ENCODE results near the gene SHBG. TPM values are rescaled to one million over a fixed set of nuclear protein-coding genes. Genes with fewer than 3 reads are reported as not detected.
A peak's percentile ranks its signal among the peaks of the same experiment; 100 is the strongest.

SHBG gene
- total RNA-seq, 2 experiments from 2014 or later: 0.53 TPM; not detected in 1

DNA sequence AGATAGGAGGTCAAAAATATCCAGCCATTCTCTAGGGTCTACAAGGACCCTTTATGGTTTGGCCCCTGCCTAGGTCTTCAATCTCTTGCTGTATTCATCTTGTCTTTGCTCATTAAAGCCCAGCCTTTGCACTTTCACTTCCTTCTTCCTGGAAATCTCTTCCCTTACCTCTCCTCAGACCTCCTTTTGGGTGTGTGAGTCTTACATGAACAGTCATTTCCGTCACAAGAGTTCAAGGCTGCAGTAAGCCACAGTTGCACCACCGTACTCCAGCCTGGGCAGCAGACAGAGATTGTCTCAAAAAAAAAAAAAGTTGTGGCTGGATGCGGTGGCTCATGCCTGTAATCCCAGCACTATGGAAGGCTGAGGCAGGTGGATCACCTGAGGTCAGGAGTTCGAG, 14.8 kb downstream of the SHBG start:
- no peaks in the 10 kb centered on the region for H3K36me3 ChIP-seq (ENCODE audit: insufficient read depth, low read length)
- H3K4me1 ChIP-seq (ENCODE audit: insufficient read depth, low read length, poor library complexity, severe bottlenecking): peaks cover 4% of the 10 kb centered on the region
- intact Hi-C loops (cut with micrococcal nuclease; ENCODE audit: unreplicated experiment): no loop called here
- no peaks in the 10 kb centered on the region for H3K79me2 ChIP-seq (ENCODE audit: insufficient read depth, low read depth, low read length)
- H3K9me3 ChIP-seq (ENCODE audit: low read length): no peaks in the 10 kb centered on the region
- POLR2A ChIA-PET: no interaction called here
- 0 out of 2 replicates have a peak overlapping the region, but pooled peaks have one; percentile 20 for H3K4me2 ChIP-seq (ENCODE audit: low read length)
- no peak overlapping the region for H2AFZ ChIP-seq (ENCODE audit: low read length)
- H3K4me3 ChIP-seq (ENCODE audit: low read depth, low read length, poor library complexity, severe bottlenecking): no peak overlapping the region
- no peaks in the 10 kb centered on the region for H4K20me1 ChIP-seq (ENCODE audit: insufficient read depth, low read length)
- TF ChIP-seq, protein P1, sequence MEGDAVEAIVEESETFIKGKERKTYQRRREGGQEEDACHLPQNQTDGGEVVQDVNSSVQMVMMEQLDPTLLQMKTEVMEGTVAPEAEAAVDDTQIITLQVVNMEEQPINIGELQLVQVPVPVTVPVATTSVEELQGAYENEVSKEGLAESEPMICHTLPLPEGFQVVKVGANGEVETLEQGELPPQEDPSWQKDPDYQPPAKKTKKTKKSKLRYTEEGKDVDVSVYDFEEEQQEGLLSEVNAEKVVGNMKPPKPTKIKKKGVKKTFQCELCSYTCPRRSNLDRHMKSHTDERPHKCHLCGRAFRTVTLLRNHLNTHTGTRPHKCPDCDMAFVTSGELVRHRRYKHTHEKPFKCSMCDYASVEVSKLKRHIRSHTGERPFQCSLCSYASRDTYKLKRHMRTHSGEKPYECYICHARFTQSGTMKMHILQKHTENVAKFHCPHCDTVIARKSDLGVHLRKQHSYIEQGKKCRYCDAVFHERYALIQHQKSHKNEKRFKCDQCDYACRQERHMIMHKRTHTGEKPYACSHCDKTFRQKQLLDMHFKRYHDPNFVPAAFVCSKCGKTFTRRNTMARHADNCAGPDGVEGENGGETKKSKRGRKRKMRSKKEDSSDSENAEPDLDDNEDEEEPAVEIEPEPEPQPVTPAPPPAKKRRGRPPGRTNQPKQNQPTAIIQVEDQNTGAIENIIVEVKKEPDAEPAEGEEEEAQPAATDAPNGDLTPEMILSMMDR (conservative IDR thresholded peaks at IDR 0.05; ENCODE audit: low read length): no peak
- no peak for TF ChIP-seq EZH2phosphoT487 (IDR thresholded peaks at IDR 0.05; ENCODE audit: borderline replicate concordance, low read depth, low read length)
- DNase-seq (ENCODE audit: low spot score): no peak
- H3K9me2 ChIP-seq (ENCODE audit: insufficient read depth, low read length): no peaks in the 10 kb centered on the region
- BruUV-seq (replicated peaks): no TSS peak
- H3K27ac ChIP-seq (ENCODE audit: low read depth, low read length, poor library complexity, severe bottlenecking): no peak overlapping the region
- CTCF ChIA-PET (ENCODE audit: unreplicated experiment): no interaction called here

DNA sequence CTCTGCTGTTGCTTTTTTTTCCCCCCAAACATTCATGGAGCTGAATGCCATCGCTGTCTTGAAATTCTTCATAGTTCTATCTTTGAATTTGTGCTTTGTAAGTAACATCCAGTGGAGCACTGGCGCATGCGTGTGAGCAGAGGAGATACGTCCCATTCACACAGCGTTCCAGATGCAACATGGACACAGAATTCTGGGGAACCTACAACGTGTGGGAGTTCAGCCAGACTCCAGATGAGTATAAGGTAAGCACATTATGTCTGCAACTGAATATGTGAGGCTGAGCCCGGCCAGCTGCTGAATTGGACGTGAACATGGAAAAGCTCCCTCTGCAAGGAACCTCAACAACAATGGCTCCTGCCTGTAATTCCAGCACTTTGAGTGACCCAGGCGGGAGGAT, 16.5 kb downstream of the SHBG start:
- POLR2A ChIA-PET: no interaction called here
- CTCF ChIA-PET (ENCODE audit: unreplicated experiment): no interaction called here
- no peak for DNase-seq (ENCODE audit: low spot score)

DNA sequence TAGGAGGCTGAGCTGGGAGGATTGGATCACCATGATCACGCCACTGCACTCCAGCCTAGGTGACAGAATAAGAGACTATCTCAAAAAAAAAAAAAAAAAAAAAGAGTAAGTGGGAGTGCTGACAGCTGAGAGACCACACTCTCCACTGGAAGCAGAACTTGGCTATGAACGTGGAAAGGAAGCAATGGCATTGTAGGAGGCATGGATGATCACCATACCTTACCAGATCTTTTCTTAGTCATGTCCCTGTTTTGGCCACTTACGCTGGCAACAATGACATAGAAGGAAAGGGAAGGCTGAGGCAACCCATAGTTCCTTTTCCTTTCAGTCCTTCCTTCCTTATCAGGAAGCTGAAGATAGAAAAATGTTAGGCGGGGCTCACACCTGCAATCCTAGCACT, 17.1 kb downstream of the SHBG start:
- Histone ChIP-seq H2AFZ (ENCODE audit: low read length) (no peak overlapping the region), H4K20me1 (ENCODE audit: insufficient read depth, low read length) (no peaks in the 10 kb centered on the region), H3K9me2 (ENCODE audit: insufficient read depth, low read length) (no peaks in the 10 kb centered on the region), H3K4me1 (ENCODE audit: insufficient read depth, low read length, poor library complexity, severe bottlenecking) (peaks cover 4% of the 10 kb centered on the region), H3K4me3 (ENCODE audit: low read depth, low read length, poor library complexity, severe bottlenecking) (no peak overlapping the region), H3K4me2 (ENCODE audit: low read length) (no peak overlapping the region), H3K27ac (ENCODE audit: low read depth, low read length, poor library complexity, severe bottlenecking) (no peak overlapping the region), H3K79me2 (ENCODE audit: insufficient read depth, low read depth, low read length) (no peaks in the 10 kb centered on the region), H3K9me3 (ENCODE audit: low read length) (no peaks in the 10 kb centered on the region), H3K36me3 (ENCODE audit: insufficient read depth, low read length) (no peaks in the 10 kb centered on the region)
- no peak for TF ChIP-seq EZH2phosphoT487 (IDR thresholded peaks at IDR 0.05; ENCODE audit: borderline replicate concordance, low read depth, low read length)
- TF ChIP-seq, protein P1 (conservative IDR thresholded peaks at IDR 0.05; ENCODE audit: low read length): no peak
- ChIA-PET POLR2A (no interaction called here), CTCF (ENCODE audit: unreplicated experiment) (no interaction called here)
- DNase-seq (ENCODE audit: low spot score): no peak
- intact Hi-C loops (cut with micrococcal nuclease; ENCODE audit: unreplicated experiment): no loop called here
- no TSS peak for BruUV-seq (replicated peaks)

More for the DNA sequence above, 16.5 kb downstream of the SHBG start:
- Histone ChIP-seq H3K4me3 (ENCODE audit: low read depth, low read length, poor library complexity, severe bottlenecking) (no peak overlapping the region), H3K4me1 (ENCODE audit: insufficient read depth, low read length, poor library complexity, severe bottlenecking) (peaks cover 4% of the 10 kb centered on the region), H4K20me1 (ENCODE audit: insufficient read depth, low read length) (no peaks in the 10 kb centered on the region), H3K27ac (ENCODE audit: low read depth, low read length, poor library complexity, severe bottlenecking) (no peak overlapping the region), H3K9me2 (ENCODE audit: insufficient read depth, low read length) (no peaks in the 10 kb centered on the region), H3K36me3 (ENCODE audit: insufficient read depth, low read length) (no peaks in the 10 kb centered on the region), H3K4me2 (ENCODE audit: low read length) (no peak overlapping the region), H3K79me2 (ENCODE audit: insufficient read depth, low read depth, low read length) (no peaks in the 10 kb centered on the region), H3K9me3 (ENCODE audit: low read length) (no peaks in the 10 kb centered on the region), H2AFZ (ENCODE audit: low read length) (no peak overlapping the region)
- TF ChIP-seq, protein P1 (conservative IDR thresholded peaks at IDR 0.05; ENCODE audit: low read length): no peak
- TF ChIP-seq EZH2phosphoT487 (IDR thresholded peaks at IDR 0.05; ENCODE audit: borderline replicate concordance, low read depth, low read length): no peak
- BruUV-seq (replicated peaks): no TSS peak
- intact Hi-C loops (cut with micrococcal nuclease; ENCODE audit: unreplicated experiment): no loop called here
